ENCODE measurements around the gene RAD1. TPM values are rescaled to one million over a fixed set of nuclear protein-coding genes. Genes with fewer than 3 reads are reported as not detected.

RAD1 gene, protein sequence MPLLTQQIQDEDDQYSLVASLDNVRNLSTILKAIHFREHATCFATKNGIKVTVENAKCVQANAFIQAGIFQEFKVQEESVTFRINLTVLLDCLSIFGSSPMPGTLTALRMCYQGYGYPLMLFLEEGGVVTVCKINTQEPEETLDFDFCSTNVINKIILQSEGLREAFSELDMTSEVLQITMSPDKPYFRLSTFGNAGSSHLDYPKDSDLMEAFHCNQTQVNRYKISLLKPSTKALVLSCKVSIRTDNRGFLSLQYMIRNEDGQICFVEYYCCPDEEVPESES
- total RNA-seq = 32.1 and 40.7 TPM in 2 replicates

DNA sequence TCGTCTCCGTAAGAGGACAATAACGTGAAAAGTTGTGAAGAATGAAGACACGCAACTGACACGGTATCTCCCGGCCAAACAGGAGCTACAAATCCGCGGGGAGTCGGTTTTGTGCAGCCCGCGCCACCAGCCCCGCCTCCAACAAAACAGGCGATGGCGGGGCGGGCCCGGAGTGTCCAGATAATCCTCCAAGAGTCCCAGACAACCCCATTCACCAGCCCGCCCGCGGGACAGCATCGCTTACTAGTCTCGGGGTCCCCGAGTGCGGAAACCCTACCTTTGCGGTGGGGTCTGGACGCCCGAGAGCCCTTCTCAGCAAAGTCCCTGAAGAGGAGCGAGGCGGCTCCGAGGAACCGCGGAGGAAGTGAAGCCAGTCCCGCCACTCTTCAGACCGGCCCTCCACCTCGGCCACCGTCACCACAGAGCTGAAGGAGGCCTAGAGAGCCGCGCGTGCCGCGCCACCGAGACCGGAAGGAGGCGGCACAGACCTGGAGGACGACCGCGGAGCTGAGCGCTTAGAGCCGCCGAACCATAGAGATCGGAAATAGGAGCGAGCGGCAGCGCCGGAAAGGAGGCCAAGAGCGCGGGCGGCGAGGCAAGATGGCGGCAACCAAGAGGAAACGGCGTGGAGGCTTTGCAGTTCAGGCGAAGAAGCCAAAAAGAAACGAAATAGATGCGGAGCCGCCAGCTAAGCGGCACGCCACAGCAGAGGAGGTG lies at the start of gene RAD1, which contains the start of gene BRIX1:
Gene RAD1 (minus strand): TSS at position 366 of the 717 bp plus-strand sequence. CDS start 612 bp downstream, outside the sequence.
Gene BRIX1 (plus strand): TSS at position 573 of the 717 bp plus-strand sequence. CDS start 28 bp downstream, at position 601.

GRCh38 chr5:34929134-34929719 lies 13.9 kb upstream of the RAD1 start, which contains the start of gene DNAJC21:
Gene DNAJC21, plus strand, starts transcription at chr5:34929559. Its CDS starts 261 bp downstream, at chr5:34929820.

Other genes starting within 250 kb of the RAD1 start
- 0.24 and 0.32 TPM in 2 replicates for gene TTC23L, start 76.3 kb downstream of the RAD1 start, total RNA-seq
- gene BRIX1, start 207 bp upstream of the RAD1 start, total RNA-seq = 23.4 and 24.5 TPM in 2 replicates
- gene DNAJC21, start 14.1 kb upstream of the RAD1 start, total RNA-seq = 23.9 and 25.8 TPM in 2 replicates
- gene AGXT2, start 132.4 kb upstream of the RAD1 start, total RNA-seq = not detected in 2 replicates